Kidney (tissue), 14 donors: Measurements from ENCODE around the gene ZNF564. TPM values are rescaled to one million over a fixed set of nuclear protein-coding genes. Genes with fewer than 3 reads are reported as not detected.

Source experiments
- DNase-seq, 5 donors: peaks; one replicate each; pipeline ENCODE4 v3.0.0-alpha.2; 2013 to 2020
- FAIRE-seq: peaks from 2 replicates; lab custom pipeline; 2012; peaks lifted over from hg19 to GRCh38; lab: Jason Lieb, UNC
- H3K27ac ChIP-seq, 2 donors: one replicate each; pipeline ENCODE4 v1.7.0; 2013; ENCODE audit warnings: low read depth in 2 of 2, low read length in 2 of 2, inconsistent platforms in 1 of 2
- H3K27me3 ChIP-seq: one replicate; pipeline ENCODE4 v1.7.1; 2013; ENCODE audit warnings: low read length, inconsistent platforms; ENCODE audit not compliant: control insufficient read depth, insufficient read depth
- H3K36me3 ChIP-seq, 3 donors: one replicate each; pipeline versions ENCODE4 v1.7.0 to v1.7.1; 2013; ENCODE audit warnings: low read length in 3 of 3, control low read depth in 1 of 3, inconsistent platforms in 1 of 3; ENCODE audit not compliant: insufficient read depth in 3 of 3, control insufficient read depth in 2 of 3
- H3K4me1 ChIP-seq, 3 donors: one replicate each; pipeline versions ENCODE4 v1.7.0 to v1.7.1; 2013; ENCODE audit warnings: low read length in 3 of 3, inconsistent platforms in 1 of 3, low read depth in 1 of 3; ENCODE audit not compliant: control insufficient read depth in 2 of 3, insufficient read depth in 2 of 3
- H3K4me3 ChIP-seq, 3 donors: one replicate each; pipeline versions ENCODE4 v1.7.0 to v1.8.1; 2013; ENCODE audit warnings: low read length in 3 of 3, control low read depth in 1 of 3, inconsistent platforms in 1 of 3
- H3K9ac ChIP-seq, 3 donors: one replicate each; pipeline versions ENCODE4 v1.7.0 to v1.7.1; 2013; ENCODE audit warnings: low read length in 3 of 3, control low read depth in 1 of 3, inconsistent platforms in 1 of 3
- H3K9me3 ChIP-seq, 3 donors: one replicate each; pipeline versions ENCODE4 v1.7.0 to v1.7.1; 2013; ENCODE audit warnings: low read length in 3 of 3, control low read depth in 1 of 3, inconsistent platforms in 1 of 3; ENCODE audit not compliant: control insufficient read depth in 2 of 3, insufficient read depth in 1 of 3
- intact Hi-C: fragments of 100-400 bp; cut with DNase I; formaldehyde crosslinking; loops from one replicate; pipeline ENCODE4 v1.11.1; 2022
- polyA plus RNA-seq: library from polyadenylated mRNA; stranded (reverse); fragments of 350-450 nt; fragmentation: Illumina TruSeq; extraction: RNeasy Lipid Tissue Mini Kit (QIAGEN cat#74804); gene quantifications from one replicate; pipeline ENCODE4 v1.2.3, GENCODE V29; 2014; ENCODE audit warnings: low read depth, low replicate concordance; ENCODE audit not compliant: insufficient read depth
- total RNA-seq: library from RNA; stranded (reverse); fragmentation: NEBNext Ultra II Directional; extraction: Animal tissue kit (Norgen Biotek cat#: 25700); gene quantifications from one replicate; pipeline ENCODE4 v1.2.1, GENCODE V29; 2021
- TF ChIP-seq, protein P1 (sequence below): IDR thresholded peaks from 3 replicates; pipeline ENCODE4 v1.5.1; 2012; ENCODE audit warnings: mild to moderate bottlenecking, moderate library complexity, borderline replicate concordance; ENCODE audit not compliant: insufficient read depth; ENCODE audit errors: extremely low read depth
- donor health status: control.
- donor health status: control.
- donor health status: control.
- donor health status: control.
- donor health status: control.
- donor health status: DM: yes; HTN: yes; CAD: no.
- donor health status: Normal renal cell carcinoma (clear cell type).

Gene ZNF564
- total and polyA plus RNA-seq, 2 donors from 2014 or later = 10.2 to 22.6 TPM

DNA sequence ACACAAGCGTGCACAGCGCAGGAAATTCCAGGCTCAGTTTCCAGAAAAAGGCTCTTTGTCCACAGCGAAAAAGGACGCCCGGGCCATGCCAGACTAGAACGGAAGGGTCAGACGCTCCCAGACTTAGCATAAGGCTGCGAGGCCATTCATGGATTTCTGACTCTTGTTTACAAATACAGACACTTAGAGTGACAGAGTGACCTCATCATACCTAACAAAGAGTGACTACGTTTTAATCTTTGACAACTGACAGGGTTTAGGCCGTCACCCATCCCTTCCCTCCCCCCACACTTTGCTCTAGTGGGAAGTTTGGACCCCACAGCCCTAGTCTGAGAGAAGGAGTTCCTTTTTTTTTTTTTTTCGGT, 66.2 kb downstream of the ZNF564 start:
- no peak for FAIRE-seq

DNA sequence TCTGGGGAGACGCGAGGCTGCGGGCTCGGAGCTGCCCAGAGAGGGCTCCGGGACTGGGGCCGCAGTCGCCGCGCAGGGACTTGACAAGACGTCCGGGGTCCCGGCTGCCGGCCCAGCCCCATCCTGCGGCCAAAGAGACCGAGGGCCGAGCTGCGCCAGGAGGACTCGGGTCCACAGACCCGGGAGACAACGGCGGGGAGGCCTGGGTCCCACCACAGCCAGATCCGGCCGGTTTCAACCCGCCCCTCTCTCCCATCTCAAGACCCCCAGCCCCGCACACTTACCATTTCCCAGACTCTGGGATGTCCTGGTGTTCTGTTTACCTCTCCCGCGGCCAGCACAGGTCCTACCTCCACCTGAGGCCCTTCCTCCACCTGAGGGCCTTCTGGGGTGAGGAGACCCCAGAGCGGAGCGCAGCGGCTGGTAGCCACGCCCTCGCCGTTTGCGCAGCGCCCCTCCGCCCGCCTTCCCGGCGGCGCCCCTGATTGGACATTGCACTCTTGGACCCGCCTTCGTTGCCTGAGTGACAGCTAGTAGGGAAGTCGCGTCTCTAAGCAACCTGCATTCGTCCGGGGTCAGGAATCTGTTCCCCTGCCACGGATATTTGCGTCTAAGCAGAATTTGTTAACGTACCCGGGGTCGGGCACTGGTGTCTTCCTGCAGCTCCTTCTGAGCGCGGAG, 66.8 kb downstream of the ZNF564 start, which contains the start of gene ZNF709:
Gene ZNF709 (minus strand): TSS at position 446 of the 681 bp plus-strand sequence. CDS start 159 bp downstream, at position 287.
- intact Hi-C loops = no loop called here
- TF ChIP-seq, protein P1, sequence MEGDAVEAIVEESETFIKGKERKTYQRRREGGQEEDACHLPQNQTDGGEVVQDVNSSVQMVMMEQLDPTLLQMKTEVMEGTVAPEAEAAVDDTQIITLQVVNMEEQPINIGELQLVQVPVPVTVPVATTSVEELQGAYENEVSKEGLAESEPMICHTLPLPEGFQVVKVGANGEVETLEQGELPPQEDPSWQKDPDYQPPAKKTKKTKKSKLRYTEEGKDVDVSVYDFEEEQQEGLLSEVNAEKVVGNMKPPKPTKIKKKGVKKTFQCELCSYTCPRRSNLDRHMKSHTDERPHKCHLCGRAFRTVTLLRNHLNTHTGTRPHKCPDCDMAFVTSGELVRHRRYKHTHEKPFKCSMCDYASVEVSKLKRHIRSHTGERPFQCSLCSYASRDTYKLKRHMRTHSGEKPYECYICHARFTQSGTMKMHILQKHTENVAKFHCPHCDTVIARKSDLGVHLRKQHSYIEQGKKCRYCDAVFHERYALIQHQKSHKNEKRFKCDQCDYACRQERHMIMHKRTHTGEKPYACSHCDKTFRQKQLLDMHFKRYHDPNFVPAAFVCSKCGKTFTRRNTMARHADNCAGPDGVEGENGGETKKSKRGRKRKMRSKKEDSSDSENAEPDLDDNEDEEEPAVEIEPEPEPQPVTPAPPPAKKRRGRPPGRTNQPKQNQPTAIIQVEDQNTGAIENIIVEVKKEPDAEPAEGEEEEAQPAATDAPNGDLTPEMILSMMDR = no peak
- DNase-seq (peak; percentile 94 to 98 (median 97)), FAIRE-seq (peak; percentile 66)
- Histone ChIP-seq H3K4me3 (peak within 1 kb of the TSS; percentile 84 to 93 (median 87)), H3K27me3 (no peaks in the 10 kb centered on the region), H3K36me3 (no peaks in the 10 kb centered on the region), H3K9ac (peak within 1 kb of the TSS; percentile 80 to 94 (median 83)), H3K9me3 (no peaks in the 10 kb centered on the region), H3K4me1 (peaks cover 0 to 13% (median 3%) of the 10 kb centered on the region in 3 donors), H3K27ac (peak within 1 kb of the TSS; percentile 81 to 84)

More for the DNA sequence above, 66.2 kb downstream of the ZNF564 start:
- Histone ChIP-seq H3K36me3 (no peaks in the 10 kb centered on the region), H3K9ac (peak overlapping the region; percentile 80 to 94 (median 83)), H3K27me3 (no peaks in the 10 kb centered on the region), H3K9me3 (no peaks in the 10 kb centered on the region), H3K4me3 (peak overlapping the region; percentile 84 to 93 (median 87)), H3K4me1 (peaks cover 0 to 13% (median 3%) of the 10 kb centered on the region in 3 donors), H3K27ac (peak overlapping the region; percentile 81 to 84)
- TF ChIP-seq, protein P1 = no peak
- intact Hi-C loops = no loop called here
- DNase-seq = no peak

DNA sequence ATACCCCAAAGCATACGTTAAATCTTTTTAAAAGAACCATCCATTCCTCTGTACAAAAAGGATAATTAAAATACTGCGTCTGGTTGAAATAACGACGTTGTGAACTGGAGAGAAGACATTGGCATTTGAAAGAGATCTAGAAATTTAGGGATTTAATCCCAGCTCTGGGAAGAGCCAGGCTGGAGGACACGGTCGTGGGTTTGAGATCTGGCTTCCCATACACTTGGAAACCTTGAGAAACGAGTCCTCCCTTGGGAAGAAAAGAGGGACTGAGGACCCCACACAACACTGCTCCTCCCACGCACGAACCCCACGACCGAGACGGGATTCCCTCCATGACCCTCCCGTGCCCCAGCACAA, 67.3 kb downstream of the ZNF564 start:
- FAIRE-seq = no peak
- Histone ChIP-seq H3K27me3 (no peaks in the 10 kb centered on the region), H3K27ac (peak overlapping the region; percentile 81 to 84), H3K9me3 (no peaks in the 10 kb centered on the region), H3K4me1 (peaks cover 0 to 13% (median 3%) of the 10 kb centered on the region in 3 donors), H3K9ac (peak overlapping the region; percentile 75 to 83 (median 80)), H3K4me3 (peak overlapping the region; percentile 84 to 93 (median 87)), H3K36me3 (no peaks in the 10 kb centered on the region)
- intact Hi-C loops = no loop called here
- TF ChIP-seq, protein P1 = no peak
- peak in 1 of 5 donors; percentile 45 for DNase-seq
